Activated CD8-positive, alpha-beta memory T cell treated with anti-CD3 and anti-CD28 coated beads, Interleukin-2, amount 50 U/mL, for 24 hours (primary cell): Measurements from ENCODE around the gene CEP70.
A peak's percentile ranks its signal among the peaks of the same experiment; 100 is the strongest.
"Not testable (repeated sequence)": the region's sequence is repeated elsewhere in the genome, so short reads cannot be mapped to it uniquely, and the experiment has no call there.

Experiments
- DNase-seq: peaks from one replicate; pipeline ENCODE4 v3.0.0-alpha.2; 2020; ENCODE audit errors: extremely low read depth

CEP70 gene

GRCh38 chr3:138594150-138594934, at the start of gene CEP70:
Gene CEP70, minus strand, starts transcription at chr3:138594260. Its CDS starts 21,333 bp downstream, at chr3:138572927.
- DNase-seq = peak; percentile 72

- DNase-seq = no peak
Observed at GRCh38 chr3:138642927-138643253, 48.8 kb upstream of the CEP70 start.

- no peak for DNase-seq
Observed at GRCh38 chr3:138642226-138642926, 48.3 kb upstream of the CEP70 start.

GRCh38 chr3:138640537-138640936, 46.5 kb upstream of the CEP70 start:
- DNase-seq = no peak

- no peak for DNase-seq
Observed at GRCh38 chr3:138638641-138639040, 44.6 kb upstream of the CEP70 start.

GRCh38 chr3:138629526-138629925, 35.5 kb upstream of the CEP70 start:
- no peak for DNase-seq

- DNase-seq = no peak
Observed at GRCh38 chr3:138625707-138626365, 31.8 kb upstream of the CEP70 start.

- no peak for DNase-seq
Observed at GRCh38 chr3:138624518-138624917, 30.5 kb upstream of the CEP70 start.

- no peak for DNase-seq
Observed at GRCh38 chr3:138620431-138620830, 26.4 kb upstream of the CEP70 start.

- no peak for DNase-seq
Observed at GRCh38 chr3:138615462-138615861, 21.4 kb upstream of the CEP70 start.

GRCh38 chr3:138609898-138610266, 15.8 kb upstream of the CEP70 start:
- DNase-seq = no peak

- peak; percentile 33 for DNase-seq
Observed at GRCh38 chr3:138608322-138609135, 14.5 kb upstream of the CEP70 start, which contains the start of gene FAIM. Gene FAIM, plus strand, starts transcription at chr3:138608771. Its CDS starts 10,956 bp downstream, at chr3:138619727.

- DNase-seq = not testable (repeated sequence)
Observed at GRCh38 chr3:138604106-138604595, 10.1 kb upstream of the CEP70 start.

GRCh38 chr3:138601661-138602060, 7.6 kb upstream of the CEP70 start:
- not testable (repeated sequence) for DNase-seq

GRCh38 chr3:138600100-138600745, 6.2 kb upstream of the CEP70 start:
- DNase-seq = no peak

- no peak for DNase-seq
Observed at GRCh38 chr3:138598534-138598933, 4.5 kb upstream of the CEP70 start.

GRCh38 chr3:138597186-138597976, 3.3 kb upstream of the CEP70 start:
- DNase-seq = not testable (repeated sequence)

- no peak for DNase-seq
Observed at GRCh38 chr3:138594935-138595610, 1.0 kb upstream of the CEP70 start.

- DNase-seq = no peak
Observed at GRCh38 chr3:138593488-138594149, 441 bp downstream of the CEP70 start.
